ENCODE measurements around the gene HCN2. TPM values are rescaled to one million over a fixed set of nuclear protein-coding genes. Genes with fewer than 3 reads are reported as not detected.

The HCN2 gene
- polyA plus RNA-seq, 4 donors = 0.19 to 0.74 (median 0.38) TPM

Other genes starting within 250 kb of the HCN2 start
- 10 to 100 TPM; 23.5 to 33.9 (median 28.2) TPM for gene MIER2, start 245.1 kb upstream of the HCN2 start, polyA plus RNA-seq (ENCODE audit: insufficient read length in 4 of 4)
- gene C2CD4C, start 180.7 kb upstream of the HCN2 start, polyA plus RNA-seq (ENCODE audit: insufficient read length in 4 of 4) = 1 to 10 TPM; 1.2 to 2.9 (median 1.8) TPM
- gene SHC2, start 128.8 kb upstream of the HCN2 start, polyA plus RNA-seq (ENCODE audit: insufficient read length in 4 of 4) = 10 to 100 TPM; 24.6 to 39.6 (median 29.3) TPM
- gene MADCAM1, start 93.4 kb upstream of the HCN2 start, polyA plus RNA-seq (ENCODE audit: insufficient read length in 4 of 4) = 1 to 10 TPM; 2.8 to 5.8 (median 4.5) TPM
- gene TPGS1, start 82.4 kb upstream of the HCN2 start, polyA plus RNA-seq (ENCODE audit: insufficient read length in 4 of 4) = 10 to 100 TPM in 2 of 4 donors, 1 to 10 TPM in 2; 5.3 to 16.9 (median 9.5) TPM
- gene CDC34, start 58.1 kb upstream of the HCN2 start, polyA plus RNA-seq (ENCODE audit: insufficient read length in 4 of 4) = 10 to 100 TPM; 50.0 to 71.2 (median 60.9) TPM
- gene GZMM, start 45.8 kb upstream of the HCN2 start, polyA plus RNA-seq (ENCODE audit: insufficient read length in 4 of 4) = under 1 TPM in 3 of 4 donors, not detected in 1; 0.23 to 0.94 (median 0.37) TPM
- 100 to 1,000 TPM; 264 to 534 (median 410) TPM for gene BSG, start 17.3 kb upstream of the HCN2 start, polyA plus RNA-seq (ENCODE audit: insufficient read length in 4 of 4)
- gene POLRMT, start 43.7 kb downstream of the HCN2 start, polyA plus RNA-seq (ENCODE audit: insufficient read length in 4 of 4) = 10 to 100 TPM; 37.1 to 65.9 (median 53.1) TPM
- under 1 TPM; 0.11 to 0.55 (median 0.34) TPM for gene FGF22, start 50.0 kb downstream of the HCN2 start, polyA plus RNA-seq (ENCODE audit: insufficient read length in 4 of 4)
- 10 to 100 TPM; 19.4 to 37.5 (median 20.5) TPM for gene RNF126, start 73.3 kb downstream of the HCN2 start, polyA plus RNA-seq (ENCODE audit: insufficient read length in 4 of 4)
- gene FSTL3, start 86.5 kb downstream of the HCN2 start, polyA plus RNA-seq (ENCODE audit: insufficient read length in 4 of 4) = 10 to 100 TPM; 14.3 to 18.8 (median 17.7) TPM
- under 1 TPM in 3 of 4 donors, not detected in 1; 0.22 to 0.46 (median 0.23) TPM for gene PRSS57, start 105.6 kb downstream of the HCN2 start, polyA plus RNA-seq (ENCODE audit: insufficient read length in 4 of 4)
- 100 to 1,000 TPM in 1 of 4 donors, 10 to 100 TPM in 3; 63.6 to 111 (median 78.1) TPM for gene PALM, start 119.1 kb downstream of the HCN2 start, polyA plus RNA-seq (ENCODE audit: insufficient read length in 4 of 4)
- gene MISP, start 161.2 kb downstream of the HCN2 start, polyA plus RNA-seq (ENCODE audit: insufficient read length in 4 of 4) = 10 to 100 TPM in 1 of 4 donors, 1 to 10 TPM in 2, under 1 TPM in 1; 0.44 to 10.6 (median 6.8) TPM
- gene PTBP1, start 207.6 kb downstream of the HCN2 start, polyA plus RNA-seq (ENCODE audit: insufficient read length in 4 of 4) = 100 to 1,000 TPM; 292 to 417 (median 389) TPM
- 10 to 100 TPM; 10.3 to 18.9 (median 11.4) TPM for gene PLPPR3, start 232.1 kb downstream of the HCN2 start, polyA plus RNA-seq (ENCODE audit: insufficient read length in 4 of 4)
- gene AZU1, start 238.0 kb downstream of the HCN2 start, polyA plus RNA-seq (ENCODE audit: insufficient read length in 4 of 4) = 1 to 10 TPM in 2 of 4 donors, under 1 TPM in 2; 0.86 to 3.6 (median 1.1) TPM

Data from left renal pelvis (tissue), 4 donors.